ENCODE data around the gene GPX3.

GPX3 gene, protein sequence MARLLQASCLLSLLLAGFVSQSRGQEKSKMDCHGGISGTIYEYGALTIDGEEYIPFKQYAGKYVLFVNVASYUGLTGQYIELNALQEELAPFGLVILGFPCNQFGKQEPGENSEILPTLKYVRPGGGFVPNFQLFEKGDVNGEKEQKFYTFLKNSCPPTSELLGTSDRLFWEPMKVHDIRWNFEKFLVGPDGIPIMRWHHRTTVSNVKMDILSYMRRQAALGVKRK

GRCh38 chr5:151020304-151021110, at the start of gene GPX3:
GPX3 (plus strand) TSS chr5:151020591; CDS start chr5:151020655, 64 bp downstream.
- peak; percentile 62 to 91 (median 80) for DNase-seq
- intact Hi-C loops (cut with DNase I), result no loop called here

DNA sequence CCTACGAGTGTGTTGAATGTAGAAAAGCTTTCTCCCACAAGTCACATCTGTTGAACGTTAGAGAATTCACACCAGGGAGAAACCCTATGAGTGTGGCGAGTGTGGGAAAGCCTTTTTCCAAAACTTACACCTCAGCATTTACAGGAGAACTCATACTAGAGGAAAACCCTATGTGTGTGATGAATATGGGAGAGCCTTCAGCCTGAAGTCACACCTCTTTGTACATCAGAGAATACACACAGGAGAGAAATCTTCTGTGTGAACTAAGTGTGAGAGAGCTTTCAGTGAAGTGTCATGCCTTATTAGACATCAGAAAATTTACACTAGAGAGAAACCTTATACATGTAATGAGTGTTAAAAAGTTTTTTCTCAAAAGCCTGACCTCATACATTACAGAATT, 41.8 kb upstream of the GPX3 start:
- DNase-seq, result no peak
- intact Hi-C loops (cut with DNase I), result no loop called here

GRCh38 chr5:150987746-150988145, 32.6 kb upstream of the GPX3 start:
- no peak for DNase-seq
- intact Hi-C loops (cut with DNase I), result no loop called here

- intact Hi-C loops (cut with DNase I), result no loop called here
These were observed 30.7 kb upstream of the GPX3 start for GRCh38 chr5:150989695-150990094.

GRCh38 chr5:150992705-150993104, 27.7 kb upstream of the GPX3 start:
- no peak for DNase-seq
- intact Hi-C loops (cut with DNase I), result no loop called here

More at GRCh38 chr5:150989695-150990094, 30.7 kb upstream of the GPX3 start:
- no peak for DNase-seq

DNA sequence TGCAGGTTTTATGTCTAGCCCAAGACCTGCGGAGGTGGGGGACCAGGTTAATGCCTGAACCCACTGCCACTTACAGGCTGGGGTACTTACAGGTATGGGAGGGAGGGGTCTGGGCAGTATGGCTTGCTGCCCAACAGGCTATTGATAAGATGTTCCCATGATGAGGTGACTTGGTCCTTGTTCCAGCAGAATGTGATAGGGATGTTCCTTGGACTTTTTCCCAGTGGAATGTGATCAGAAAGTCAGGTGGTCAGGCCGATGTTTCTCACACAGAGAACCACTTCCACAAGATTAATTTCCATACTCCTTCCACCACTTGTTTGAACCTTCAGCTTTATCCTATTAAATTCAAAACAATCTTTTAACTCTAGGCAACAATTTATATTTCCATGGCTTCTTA, 27.0 kb upstream of the GPX3 start:
- intact Hi-C loops (cut with DNase I), result no loop called here
- DNase-seq, result no peak

DNA sequence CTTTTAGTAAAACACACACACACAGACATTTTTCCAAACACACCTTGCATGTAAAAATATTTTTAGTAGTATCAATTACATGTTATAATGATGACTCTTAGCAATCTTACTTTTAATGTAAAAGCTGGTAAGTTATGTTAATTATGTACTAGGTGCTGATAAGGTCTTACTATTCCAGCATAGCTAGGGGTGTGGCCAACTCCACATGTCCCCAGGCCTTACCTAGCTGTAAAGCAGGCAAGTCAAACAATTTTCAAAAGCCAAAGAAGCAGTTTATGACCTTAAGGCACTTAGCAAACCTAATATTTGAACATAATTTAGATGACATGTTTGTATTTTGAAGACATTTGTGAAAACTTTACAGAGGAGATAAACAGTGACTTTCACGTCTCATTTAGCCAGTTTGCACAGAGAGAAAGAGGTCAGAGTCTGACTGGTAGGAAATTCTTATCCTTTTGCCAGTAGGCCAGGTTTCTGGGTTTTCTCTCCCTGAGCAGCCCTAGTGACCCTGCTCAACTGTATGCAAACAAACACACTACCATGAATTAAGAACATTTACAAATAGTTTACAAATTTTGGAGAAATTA, 26.5 kb upstream of the GPX3 start:
- no peak for DNase-seq

DNA sequence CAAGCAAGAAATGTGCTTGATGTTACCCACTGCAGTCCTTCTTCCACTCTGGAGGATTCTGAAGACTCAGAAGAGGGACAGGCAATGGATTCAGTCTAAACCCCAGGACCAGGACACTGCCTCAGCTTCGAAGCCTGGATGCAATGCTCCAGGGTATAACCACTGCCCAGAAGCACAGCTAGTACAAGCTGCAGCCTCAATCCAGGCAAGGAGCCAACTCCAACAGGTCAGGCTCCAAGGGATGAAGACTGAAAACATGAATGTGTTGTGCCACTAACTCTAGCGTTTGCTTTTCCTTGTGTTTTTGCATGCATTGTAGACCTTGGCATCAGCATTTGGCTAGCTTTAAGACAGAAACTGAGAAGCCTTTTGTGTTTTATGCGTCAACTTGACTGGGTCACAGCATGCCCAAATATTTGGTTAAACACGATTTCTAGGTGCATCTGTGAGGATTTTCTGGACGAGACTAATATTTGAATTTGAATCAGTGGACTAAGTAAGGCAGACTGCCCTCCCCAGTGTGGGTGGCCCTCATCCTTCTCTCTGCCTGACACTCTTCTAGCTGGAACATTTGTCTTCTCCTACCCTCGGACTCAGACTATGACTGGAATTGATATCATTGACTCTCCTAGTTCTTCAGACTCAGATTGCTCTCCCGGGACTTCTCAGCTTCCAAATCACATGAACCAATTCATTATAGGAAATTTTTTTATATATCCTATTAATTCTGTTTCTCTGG, 20.5 kb upstream of the GPX3 start:
- DNase-seq, result peak in 2 of 42 donors; percentile 31 to 39

More for the DNA sequence above, 26.5 kb upstream of the GPX3 start:
- intact Hi-C loops (cut with DNase I), result no loop called here

DNA sequence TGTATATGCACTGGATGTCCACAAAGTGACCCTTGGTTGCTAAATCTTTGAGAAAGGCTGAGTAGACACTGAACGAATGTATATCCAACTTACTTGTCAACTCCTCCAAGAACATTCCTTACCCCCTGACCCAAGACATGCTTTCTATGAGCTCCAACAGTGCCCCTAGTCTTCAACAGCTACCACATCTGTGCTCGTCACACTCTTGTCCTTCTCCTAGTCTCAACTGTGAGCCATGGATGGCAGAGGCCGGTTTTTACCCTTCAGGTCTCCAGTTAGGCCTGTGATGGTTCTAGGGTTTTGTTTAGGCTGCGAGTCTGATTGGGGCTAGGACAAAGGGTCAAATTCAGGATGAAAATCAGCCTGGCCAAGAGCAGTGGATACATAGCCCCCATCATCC, 19.0 kb upstream of the GPX3 start:
- intact Hi-C loops (cut with DNase I), result no loop called here
- DNase-seq, result peak in 1 of 42 donors; percentile 7

More for the DNA sequence above, 20.5 kb upstream of the GPX3 start:
- intact Hi-C loops (cut with DNase I), result no loop called here

DNA sequence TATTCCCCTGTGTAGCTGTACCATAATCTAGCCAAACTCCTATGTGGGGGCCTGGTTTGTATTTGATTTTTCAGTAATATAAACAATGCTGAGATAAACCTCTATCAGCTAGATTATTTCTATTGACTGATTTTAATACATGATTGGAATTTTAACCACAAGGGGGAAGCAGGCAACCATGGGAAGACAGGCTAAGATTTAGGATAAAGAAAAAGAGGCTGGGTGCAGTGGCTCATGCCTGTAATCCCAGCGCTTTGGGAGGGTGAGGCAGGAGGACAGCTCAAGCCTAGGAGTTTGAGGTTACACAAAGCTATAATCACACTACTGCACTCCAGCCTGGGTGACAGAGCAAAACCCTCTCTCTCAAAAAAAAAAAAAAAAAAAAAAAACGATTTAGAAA, 18.1 kb upstream of the GPX3 start:
- DNase-seq, result peak in 10 of 42 donors; percentile 12 to 52 (median 34)
- intact Hi-C loops (cut with DNase I), result no loop called here

DNA sequence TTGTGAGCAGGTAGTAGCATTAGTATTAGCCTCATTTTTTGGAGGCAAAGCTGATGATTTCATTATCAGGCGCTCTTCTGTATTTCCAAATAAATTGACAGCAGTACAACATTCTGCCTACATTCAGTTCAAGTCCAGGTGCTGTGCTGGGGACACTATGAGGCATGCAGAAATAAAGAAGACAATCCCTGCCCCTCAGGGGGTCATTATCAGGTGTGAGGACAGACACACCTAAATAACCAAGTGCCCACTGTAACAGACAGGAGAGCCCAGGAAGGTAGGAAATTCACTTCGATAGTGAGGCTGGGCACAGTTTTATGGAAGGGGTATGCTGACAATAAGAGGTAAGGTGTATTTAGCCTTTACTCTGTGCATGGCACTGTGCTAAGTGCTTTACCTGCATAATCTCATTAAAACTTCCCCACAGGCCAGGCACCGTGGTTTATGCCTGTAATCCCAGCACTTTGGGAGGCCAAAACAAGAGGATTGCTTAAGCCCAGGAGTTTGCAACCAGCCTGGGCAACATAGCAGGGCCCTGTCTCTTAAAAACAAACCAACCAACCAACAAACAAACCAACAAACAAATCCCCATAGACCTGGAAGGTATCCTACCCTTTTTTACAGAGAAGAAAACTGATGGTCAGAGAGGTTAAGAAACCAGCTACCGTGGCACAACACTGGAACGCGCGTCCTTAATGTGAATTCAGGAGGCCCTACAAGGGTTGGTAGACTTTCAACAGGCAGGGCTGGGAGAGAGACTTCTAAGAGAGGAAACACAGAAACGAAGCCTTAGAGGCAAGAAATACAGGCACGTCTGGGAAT, 17.5 kb upstream of the GPX3 start:
- DNase-seq, result no peak

DNA sequence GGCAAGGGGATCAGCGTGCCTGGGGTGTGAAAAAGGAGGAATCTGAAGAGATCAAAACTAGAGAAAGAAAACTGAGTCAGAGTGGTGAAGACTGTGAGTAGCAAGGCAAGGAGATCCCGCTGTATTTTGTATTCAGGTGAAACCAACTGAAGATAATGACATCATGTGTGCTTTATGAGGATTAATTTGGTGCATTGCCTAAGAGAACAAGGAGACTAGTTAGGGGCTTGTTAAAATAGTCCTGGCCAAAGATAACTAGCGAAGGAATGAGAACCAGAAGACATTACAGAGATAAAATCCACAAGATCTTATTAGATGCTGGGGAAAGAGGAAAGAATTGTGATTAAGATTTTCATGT, 16.9 kb upstream of the GPX3 start:
- DNase-seq, result no peak
- intact Hi-C loops (cut with DNase I), result no loop called here

More for the DNA sequence above, 17.5 kb upstream of the GPX3 start:
- intact Hi-C loops (cut with DNase I), result no loop called here

- intact Hi-C loops (cut with DNase I), result no loop called here
- no peak for DNase-seq
These were observed 15.9 kb upstream of the GPX3 start for GRCh38 chr5:151004499-151004898.

- intact Hi-C loops (cut with DNase I), result no loop called here
- no peak for DNase-seq
These were observed 15.0 kb upstream of the GPX3 start for GRCh38 chr5:151005187-151005949.

GRCh38 chr5:151005950-151006576, 14.3 kb upstream of the GPX3 start:
- intact Hi-C loops (cut with DNase I), result no loop called here
- DNase-seq, result peak in 11 of 42 donors; percentile 12 to 65 (median 28)

DNA sequence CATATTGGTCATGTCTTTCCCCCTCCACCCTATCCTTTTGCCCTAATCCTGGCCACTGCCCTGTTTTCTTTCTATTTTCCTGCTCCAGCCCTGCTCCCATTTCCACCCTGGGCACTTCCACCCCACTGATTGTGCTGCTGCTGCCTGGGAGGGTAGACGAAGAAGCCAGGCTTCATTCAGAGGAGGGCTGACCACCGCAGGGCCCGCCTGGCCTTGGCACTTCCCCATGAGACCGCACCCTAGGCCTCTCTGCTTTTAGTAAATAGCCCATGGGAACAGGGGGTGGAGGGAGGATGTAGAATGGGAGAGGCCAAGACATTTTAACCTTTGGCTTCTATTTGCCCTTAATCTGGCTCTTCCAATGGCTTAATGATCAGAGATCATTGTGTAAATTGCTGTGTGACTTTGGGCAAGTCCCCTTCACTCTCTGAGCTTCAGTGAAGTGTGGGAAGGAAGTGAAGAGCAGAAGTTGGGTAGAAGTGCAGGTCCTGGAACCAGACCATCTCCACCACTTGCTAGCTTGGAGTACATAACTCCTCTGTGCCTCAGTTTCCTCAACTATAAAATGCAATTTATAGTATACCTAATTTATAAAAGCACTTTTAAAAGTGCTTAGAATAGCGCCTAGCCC, 13.6 kb upstream of the GPX3 start:
- no peak for DNase-seq
- intact Hi-C loops (cut with DNase I), result no loop called here
